Activated CD4-positive, alpha-beta T cell treated with anti-CD3 and anti-CD28 coated beads for 24 hours (primary cell): ENCODE results near the gene POU2F3.

Source experiments
- DNase-seq, 2 donors: peaks; one replicate each; pipeline ENCODE4 v3.0.0-alpha.2; 2020; ENCODE audit warnings: low read depth in 2 of 2

The POU2F3 gene

GRCh38 chr11:120226714-120227113 lies 13.2 kb upstream of the POU2F3 start:
- DNase-seq = no peak

GRCh38 chr11:120227228-120227852 lies 12.6 kb upstream of the POU2F3 start:
- DNase-seq = no peak

GRCh38 chr11:120228794-120229384 lies 11.1 kb upstream of the POU2F3 start:
- no peak for DNase-seq

- DNase-seq = no peak
These were observed 10.2 kb upstream of the POU2F3 start for GRCh38 chr11:120229451-120230424.

- DNase-seq = no peak
These were observed 9.4 kb upstream of the POU2F3 start for GRCh38 chr11:120230433-120231071.

GRCh38 chr11:120231963-120232362 lies 8.0 kb upstream of the POU2F3 start:
- no peak for DNase-seq

GRCh38 chr11:120233207-120233803 lies 6.6 kb upstream of the POU2F3 start:
- DNase-seq = no peak

GRCh38 chr11:120235024-120235628 lies 4.8 kb upstream of the POU2F3 start:
- DNase-seq = peak; percentile 41 to 54

- DNase-seq = no peak
These were observed 3.5 kb upstream of the POU2F3 start for GRCh38 chr11:120236169-120237107.

GRCh38 chr11:120238968-120239620 lies 846 bp upstream of the POU2F3 start:
- no peak for DNase-seq

GRCh38 chr11:120240866-120241265 lies 926 bp downstream of the POU2F3 start:
- no peak for DNase-seq

GRCh38 chr11:120241277-120241676 lies 1.3 kb downstream of the POU2F3 start:
- no peak for DNase-seq

GRCh38 chr11:120243221-120243620 lies 3.3 kb downstream of the POU2F3 start:
- DNase-seq = no peak

GRCh38 chr11:120244476-120245365 lies 4.8 kb downstream of the POU2F3 start:
- DNase-seq = no peak

GRCh38 chr11:120245434-120245833 lies 5.5 kb downstream of the POU2F3 start:
- no peak for DNase-seq

GRCh38 chr11:120248551-120249278 lies 8.8 kb downstream of the POU2F3 start:
- DNase-seq = no peak

- DNase-seq = no peak
These were observed 9.6 kb downstream of the POU2F3 start for GRCh38 chr11:120249279-120250262.
